CD4-positive, alpha-beta T cell treated with Interleukin-6 at 100 ng/mL for 8 hours (primary cell): Measurements from ENCODE around the gene CCL5.

Experiments used
- DNase-seq: peaks from one replicate; pipeline ENCODE4 v3.0.0-alpha.2; 2020; ENCODE audit warnings: mixed read lengths, low spot score

Gene CCL5

GRCh38 chr17:35867574-35867973 is 12.6 kb downstream of the CCL5 start:
- DNase-seq, result no peak

GRCh38 chr17:35866341-35866950 is 13.7 kb downstream of the CCL5 start:
- no peak for DNase-seq

GRCh38 chr17:35865412-35866340 is 14.5 kb downstream of the CCL5 start:
- DNase-seq, result no peak

GRCh38 chr17:35864853-35865252 is 15.3 kb downstream of the CCL5 start:
- no peak for DNase-seq

GRCh38 chr17:35856603-35857002 is 23.6 kb downstream of the CCL5 start:
- no peak for DNase-seq

GRCh38 chr17:35855965-35856364 is 24.2 kb downstream of the CCL5 start:
- DNase-seq, result no peak

GRCh38 chr17:35849469-35850348 is 30.5 kb downstream of the CCL5 start:
- peak; percentile 68 for DNase-seq

- no peak for DNase-seq
Measured at GRCh38 chr17:35847633-35848373, 32.4 kb downstream of the CCL5 start.

GRCh38 chr17:35847006-35847405 is 33.2 kb downstream of the CCL5 start:
- DNase-seq, result no peak

- DNase-seq, result no peak
Measured at GRCh38 chr17:35846055-35846809, 33.9 kb downstream of the CCL5 start.

GRCh38 chr17:35844547-35844946 is 35.6 kb downstream of the CCL5 start:
- DNase-seq, result no peak

- no peak for DNase-seq
Measured at GRCh38 chr17:35843698-35844097, 36.5 kb downstream of the CCL5 start.

- no peak for DNase-seq
Measured at GRCh38 chr17:35842239-35842638, 37.9 kb downstream of the CCL5 start.

- DNase-seq, result no peak
Measured at GRCh38 chr17:35841505-35841904, 38.7 kb downstream of the CCL5 start.

GRCh38 chr17:35841101-35841500 is 39.1 kb downstream of the CCL5 start:
- no peak for DNase-seq

GRCh38 chr17:35825206-35825605 is 55.0 kb downstream of the CCL5 start:
- DNase-seq, result no peak
